HG02759 (cell line): ENCODE data around the gene HEPACAM.
A peak's percentile ranks its signal among the peaks of the same experiment; 100 is the strongest.

ENCODE experiments used
- ATAC-seq: cut with Tn5 transposase; IDR thresholded peaks from one replicate; pipeline ENCODE4 v1.9.1; 2021; ENCODE audit warnings: mild to moderate bottlenecking, moderate library complexity; ENCODE audit not compliant: unreplicated experiment

The HEPACAM gene

DNA sequence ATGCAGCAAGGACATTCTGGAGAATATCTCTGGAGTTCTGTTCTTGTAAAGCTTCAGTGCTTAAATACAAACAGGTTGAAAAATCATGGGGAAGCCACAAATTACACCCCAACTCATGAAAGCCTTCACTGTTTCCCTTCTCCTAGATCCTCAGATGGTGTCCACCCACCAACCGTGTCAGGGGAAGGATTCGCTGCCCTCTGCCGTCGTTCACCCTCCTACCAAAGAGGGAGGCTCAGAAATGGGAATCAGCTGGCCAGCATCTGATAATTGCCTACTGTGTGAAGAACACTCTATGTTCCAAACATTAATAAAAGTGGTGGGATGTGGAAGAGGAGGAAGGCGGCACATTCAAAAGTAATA, 7.4 kb upstream of the HEPACAM start:
- ATAC-seq, result no peak

DNA sequence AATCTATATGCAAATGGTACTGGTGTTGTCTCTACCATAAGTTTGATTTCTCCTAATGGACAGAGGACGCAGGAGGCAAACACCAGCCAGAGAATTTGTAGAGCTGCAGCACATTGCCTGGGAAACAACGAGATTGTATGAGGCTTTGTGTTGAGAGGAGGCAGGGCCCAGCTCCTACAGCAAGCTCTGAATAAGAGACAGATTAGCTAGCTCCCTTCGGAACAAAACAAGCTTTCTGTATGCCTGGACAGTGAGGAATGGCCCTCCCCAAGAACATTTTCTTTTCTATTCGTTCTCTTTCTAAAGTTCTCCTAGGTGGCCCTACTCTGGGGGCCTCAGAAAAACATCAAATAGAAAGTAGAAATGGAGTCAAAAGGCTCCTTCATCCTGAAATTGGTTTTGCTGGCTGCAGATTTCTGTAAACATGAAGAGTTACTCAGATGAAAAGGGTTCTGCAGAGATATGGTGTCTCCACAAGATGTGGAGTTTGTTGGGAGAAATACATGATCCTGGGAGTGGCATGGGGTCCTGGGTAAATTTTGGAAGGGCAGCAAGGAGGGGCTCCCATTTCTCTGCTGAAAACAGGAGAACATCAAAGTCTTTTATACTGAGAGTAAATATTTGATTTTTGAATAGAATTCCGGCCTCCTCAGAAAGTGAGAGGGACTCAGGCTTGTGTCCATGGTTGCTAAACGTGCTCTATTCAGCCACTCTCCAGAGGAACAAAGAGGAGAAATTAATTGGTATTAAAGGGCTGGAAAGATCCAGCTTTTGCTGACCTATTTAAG, 6.8 kb upstream of the HEPACAM start:
- ATAC-seq, result no peak

- no peak for ATAC-seq
Observed at GRCh38 chr11:124941703-124942102, 5.9 kb upstream of the HEPACAM start.

DNA sequence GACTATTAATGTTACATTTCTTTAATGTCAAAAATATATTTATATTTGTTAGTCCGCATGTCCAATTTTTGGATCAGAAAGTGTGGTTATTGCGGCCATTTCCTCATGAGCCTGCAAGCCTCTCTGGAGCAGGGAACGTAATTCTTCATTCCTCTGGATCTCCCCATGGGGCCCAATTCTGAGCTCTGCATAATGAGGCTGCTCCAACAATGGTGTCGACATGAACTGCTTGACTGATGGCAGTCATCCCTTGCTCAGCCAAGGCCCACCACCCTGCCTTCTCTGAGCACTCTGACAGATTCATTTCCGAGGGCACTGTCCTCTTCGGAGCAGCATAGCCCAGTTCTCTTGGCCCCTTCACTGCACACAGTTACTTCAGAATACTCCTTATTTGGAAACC, 3.1 kb upstream of the HEPACAM start:
- no peak for ATAC-seq

DNA sequence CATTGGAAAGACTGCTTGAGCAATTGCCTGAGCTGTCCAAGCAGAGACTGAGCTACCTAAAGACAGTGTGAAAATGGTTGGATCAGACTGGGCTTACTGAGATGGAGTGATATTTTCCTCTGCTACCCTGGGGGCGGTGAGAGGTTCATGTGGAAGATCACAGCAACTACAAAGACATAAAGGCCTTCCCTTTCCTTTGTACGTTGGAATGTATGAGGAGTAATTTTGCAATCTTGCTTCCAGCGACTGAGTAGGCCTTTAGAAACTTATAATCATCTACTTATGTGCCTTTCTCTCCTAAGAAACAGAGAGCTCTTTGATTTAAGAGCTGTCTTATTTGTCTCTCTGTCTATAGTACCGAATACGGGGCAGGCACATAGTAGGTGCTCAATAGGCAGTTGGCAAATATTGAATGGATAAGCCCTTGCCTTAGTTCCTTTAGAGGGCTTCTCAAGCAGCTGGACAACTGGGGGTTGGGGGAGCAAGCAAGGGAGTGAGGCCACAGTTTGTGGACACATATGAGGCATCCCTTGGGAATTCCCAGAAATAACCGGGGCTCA, 2.4 kb upstream of the HEPACAM start:
- ATAC-seq, result no peak

DNA sequence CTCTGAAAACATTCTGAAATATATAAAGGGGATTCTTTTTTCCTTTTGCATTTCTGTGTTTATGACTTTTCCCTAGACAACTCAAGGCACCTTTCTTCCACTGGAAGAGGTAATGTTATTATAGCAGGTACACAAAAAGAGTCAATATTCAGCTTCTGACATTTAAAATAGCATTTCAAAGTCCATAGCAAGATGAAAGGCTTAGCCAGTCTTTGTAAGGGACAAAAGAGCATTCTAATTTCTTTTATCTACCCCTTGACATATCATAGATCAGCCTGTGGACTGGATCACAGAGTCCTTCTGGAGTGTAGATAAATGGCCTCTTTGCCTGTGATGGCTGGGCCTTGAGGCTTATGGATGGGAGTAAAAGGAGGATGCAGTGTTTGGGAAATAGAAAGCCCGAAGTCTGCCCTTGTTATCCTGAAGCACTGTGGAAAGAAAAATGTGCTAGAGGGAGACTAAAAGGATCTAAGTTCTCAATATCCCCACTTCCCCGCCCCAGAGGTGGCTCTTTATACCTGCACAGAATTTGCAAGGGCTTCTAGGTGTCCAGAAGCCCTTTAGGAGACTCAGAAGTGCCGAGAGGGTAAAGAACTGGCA, 1.6 kb upstream of the HEPACAM start:
- ATAC-seq, result no peak

DNA sequence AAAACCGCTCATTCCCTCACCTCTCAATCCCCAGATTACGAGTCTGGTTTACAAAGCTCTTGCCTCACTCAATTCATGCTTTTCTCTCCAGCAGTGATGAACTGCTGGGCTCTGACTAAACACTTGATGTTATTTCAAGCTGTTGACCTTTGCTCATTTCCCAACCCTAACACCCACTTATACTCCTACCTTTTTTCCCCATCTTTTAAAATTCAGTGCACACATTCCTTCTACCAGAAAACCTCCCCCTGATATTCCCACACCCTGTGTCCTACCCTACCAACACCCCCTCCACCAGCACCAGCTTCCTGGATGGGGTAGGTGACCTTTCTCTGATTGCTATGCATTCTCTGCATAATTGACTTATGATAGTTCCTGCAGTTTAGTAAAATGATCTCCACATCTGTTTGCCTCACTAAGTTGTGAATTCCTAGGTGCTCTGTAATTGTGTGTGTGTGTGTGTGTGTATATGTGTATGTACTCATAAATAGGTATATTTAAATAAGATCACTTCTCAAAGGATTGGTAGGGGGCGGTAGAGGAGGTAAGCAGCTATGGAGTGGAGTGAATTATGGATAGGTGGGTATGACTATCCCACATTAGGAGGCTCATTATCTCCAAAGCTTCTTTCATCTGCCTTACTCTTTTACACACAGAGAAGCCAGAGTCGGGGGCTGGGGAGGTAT, 842 bp downstream of the HEPACAM start:
- no peak for ATAC-seq

DNA sequence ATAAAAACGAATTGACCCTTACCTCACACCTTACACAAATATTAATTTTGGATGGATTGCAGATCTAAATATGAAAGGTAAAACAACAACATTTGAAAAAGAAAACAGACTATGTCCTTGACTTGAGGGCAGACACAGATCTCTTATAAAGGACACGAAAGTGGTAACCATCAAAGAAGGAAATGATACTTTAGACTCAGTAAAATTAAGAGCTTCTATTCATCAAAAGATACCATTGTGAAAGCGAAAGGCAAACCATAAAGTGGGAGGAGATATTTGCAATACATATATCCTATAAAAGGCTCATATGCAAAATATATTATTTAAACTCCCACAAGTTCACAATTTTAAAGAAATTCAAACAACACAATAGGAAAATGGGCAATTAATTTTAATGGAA, 5.0 kb downstream of the HEPACAM start:
- ATAC-seq, result peak; percentile 62

GRCh38 chr11:124928942-124929665, 6.7 kb downstream of the HEPACAM start:
- no peak for ATAC-seq

- no peak for ATAC-seq
Observed at GRCh38 chr11:124923296-124923695, 12.6 kb downstream of the HEPACAM start.

- ATAC-seq, result no peak
Observed at GRCh38 chr11:124922831-124923230, 13.0 kb downstream of the HEPACAM start.

GRCh38 chr11:124920870-124921609, 14.8 kb downstream of the HEPACAM start:
- peak; percentile 78 for ATAC-seq

DNA sequence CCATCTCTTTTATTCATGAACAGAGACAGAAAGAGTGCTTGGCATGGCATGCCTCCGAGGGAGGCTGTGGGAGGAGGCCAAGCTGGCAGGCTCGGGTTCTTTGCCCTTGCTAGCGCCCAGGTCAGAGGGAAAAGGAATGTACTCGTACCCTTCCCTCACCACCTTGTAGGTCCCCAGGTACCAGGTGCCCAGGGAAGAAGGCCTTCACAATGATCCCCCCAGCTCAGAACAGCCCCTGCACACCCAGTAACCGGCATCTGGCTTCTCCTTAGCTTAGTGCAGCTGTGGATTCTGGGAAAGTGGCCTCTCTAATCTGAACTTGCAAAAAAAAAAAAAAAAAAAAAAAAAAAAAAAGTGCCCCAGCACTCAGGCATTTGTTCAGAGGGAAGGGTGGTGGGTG, 15.5 kb downstream of the HEPACAM start:
- ATAC-seq, result no peak

GRCh38 chr11:124919898-124920297, 15.9 kb downstream of the HEPACAM start:
- no peak for ATAC-seq

DNA sequence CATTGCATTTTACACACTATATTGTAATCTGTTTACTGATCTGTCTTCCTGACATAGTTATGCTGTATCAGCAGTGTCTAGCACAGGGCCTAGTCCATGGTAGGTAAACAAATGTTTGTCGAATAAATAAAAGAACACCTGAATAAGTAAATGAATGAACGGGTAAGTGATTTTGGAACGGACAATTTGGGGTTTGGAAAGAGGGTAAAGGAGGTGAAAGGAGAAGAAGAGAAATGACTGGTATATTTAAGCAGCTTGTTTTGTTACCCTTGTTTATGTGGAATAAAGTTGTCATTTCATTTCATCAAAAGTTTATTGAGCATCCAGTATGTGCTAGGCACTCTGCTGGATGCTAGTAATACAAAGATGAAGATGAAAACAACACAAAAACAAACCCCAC, 16.9 kb downstream of the HEPACAM start, which contains the start of gene HEPN1:
Gene HEPN1, plus strand, starts transcription at position 301 of the 400 bp plus-strand sequence.
- ATAC-seq, result no peak

GRCh38 chr11:124917115-124917637, 18.7 kb downstream of the HEPACAM start:
- no peak for ATAC-seq

GRCh38 chr11:124916370-124916710, 19.5 kb downstream of the HEPACAM start:
- no peak for ATAC-seq

DNA sequence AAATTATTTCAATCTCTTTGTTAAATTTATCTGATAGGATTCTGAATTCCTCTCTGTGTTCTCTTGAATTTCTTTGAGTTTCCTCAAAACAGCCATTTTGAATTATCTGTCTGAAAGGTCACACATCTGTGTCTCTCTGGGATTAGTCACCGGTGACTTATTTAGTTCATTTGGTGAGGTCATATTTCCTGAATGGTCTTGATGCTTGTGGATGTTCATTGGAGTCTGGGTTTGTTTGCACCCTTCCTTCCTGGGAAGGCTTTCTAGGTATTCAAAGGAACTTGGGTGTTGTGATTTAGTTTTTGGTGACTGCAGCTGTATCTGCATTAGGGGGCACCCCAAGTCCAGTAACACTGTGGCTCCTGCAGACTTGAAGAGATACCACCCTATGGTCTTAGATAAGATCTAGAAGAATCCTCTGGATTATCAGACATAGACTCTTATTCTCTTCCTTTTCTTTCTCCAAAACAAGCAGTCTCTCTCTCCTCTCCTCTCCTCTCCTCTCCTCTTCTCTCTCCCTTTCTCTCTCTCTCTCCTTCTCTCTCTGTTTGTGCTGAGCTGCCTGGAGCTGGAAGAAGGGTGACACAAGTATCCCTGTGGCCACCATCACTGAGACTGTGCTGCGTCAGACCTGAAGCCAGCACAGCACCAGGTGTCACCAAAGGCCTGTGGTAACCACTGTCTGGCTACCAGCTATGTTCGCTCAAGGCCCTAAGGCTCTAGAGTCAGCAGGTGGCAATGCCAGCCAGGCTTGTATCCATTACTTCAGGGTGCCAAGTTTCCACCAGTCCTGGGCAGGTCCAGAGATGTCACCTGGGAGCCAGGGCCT, 20.1 kb downstream of the HEPACAM start:
- ATAC-seq, result no peak

DNA sequence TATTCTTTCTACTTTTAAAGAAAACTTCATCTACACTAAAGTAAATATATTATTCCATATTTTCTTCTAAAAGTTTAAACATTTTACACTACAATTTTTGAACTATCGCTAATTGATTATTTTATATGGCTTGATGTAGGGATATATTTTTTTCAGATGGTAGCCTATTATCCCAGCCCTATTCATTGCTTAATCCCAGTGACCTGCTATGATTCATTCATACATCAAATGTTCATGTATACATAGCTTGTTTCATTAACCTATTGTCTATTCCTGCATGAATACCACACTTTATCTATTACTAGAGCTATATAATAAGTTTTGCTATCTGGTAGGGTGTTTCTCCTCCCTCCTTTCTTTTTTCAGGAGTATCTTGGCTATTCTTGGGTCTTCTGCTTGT, 33.2 kb downstream of the HEPACAM start:
- no peak for ATAC-seq
